Colonic mucosa (tissue), 4 donors: ENCODE measurements around the gene CYP26A1. TPM values are rescaled to one million over a fixed set of nuclear protein-coding genes. Genes with fewer than 3 reads are reported as not detected.
A peak's percentile ranks its signal among the peaks of the same experiment; 100 is the strongest.

Experiments used
- DNase-seq: peaks from one replicate; pipeline ENCODE4 v3.0.0-alpha.2; 2020
- H3K27ac ChIP-seq: fragments of 200-600 bp; one replicate; pipeline ENCODE4 v1.8.0; 2021
- H3K27me3 ChIP-seq: fragments of 200-600 bp; one replicate; pipeline ENCODE4 v1.8.0; 2021
- H3K36me3 ChIP-seq: fragments of 200-600 bp; one replicate; pipeline ENCODE4 v1.8.0; 2021
- H3K4me1 ChIP-seq: fragments of 200-600 bp; one replicate; pipeline ENCODE4 v1.8.0; 2021; ENCODE audit warnings: mild to moderate bottlenecking
- H3K4me3 ChIP-seq: fragments of 200-600 bp; one replicate; pipeline ENCODE4 v1.8.0; 2021
- H3K9ac ChIP-seq, 2 donors: one replicate each; pipeline ENCODE4 v1.7.0; 2013; ENCODE audit warnings: control low read depth in 2 of 2, low read depth in 2 of 2, low read length in 2 of 2
- H3K9me3 ChIP-seq: fragments of 200-600 bp; one replicate; pipeline ENCODE4 v1.8.0; 2021
- intact Hi-C: fragments of 100-400 bp; cut with DNase I; formaldehyde crosslinking; loops from one replicate; pipeline ENCODE4 v1.14.1; 2022
- total RNA-seq, 2 donors: library from RNA; stranded (reverse); fragmentation: NEBNext Ultra II Directional in 1 of 2; extraction: Animal tissue kit (Norgen Biotek cat#: 25700) in 1 of 2; gene quantifications; one replicate each; pipeline ENCODE4 v1.2.1, GENCODE V29; 2021
- TF ChIP-seq, protein P1 (sequence below): fragments of 200-600 bp; IDR thresholded peaks from one replicate; pipeline ENCODE4 v1.8.0; 2022; ENCODE audit warnings: antibody characterized with exemption, mild to moderate bottlenecking
- donor health status: healthy.
- donor health status: DM: no; HTN: no; CAD: no.
- donor health status: DM: no; HTN: no; CAD: no.

Gene CYP26A1
- total RNA-seq, 2 donors from 2014 or later: not detected

DNA sequence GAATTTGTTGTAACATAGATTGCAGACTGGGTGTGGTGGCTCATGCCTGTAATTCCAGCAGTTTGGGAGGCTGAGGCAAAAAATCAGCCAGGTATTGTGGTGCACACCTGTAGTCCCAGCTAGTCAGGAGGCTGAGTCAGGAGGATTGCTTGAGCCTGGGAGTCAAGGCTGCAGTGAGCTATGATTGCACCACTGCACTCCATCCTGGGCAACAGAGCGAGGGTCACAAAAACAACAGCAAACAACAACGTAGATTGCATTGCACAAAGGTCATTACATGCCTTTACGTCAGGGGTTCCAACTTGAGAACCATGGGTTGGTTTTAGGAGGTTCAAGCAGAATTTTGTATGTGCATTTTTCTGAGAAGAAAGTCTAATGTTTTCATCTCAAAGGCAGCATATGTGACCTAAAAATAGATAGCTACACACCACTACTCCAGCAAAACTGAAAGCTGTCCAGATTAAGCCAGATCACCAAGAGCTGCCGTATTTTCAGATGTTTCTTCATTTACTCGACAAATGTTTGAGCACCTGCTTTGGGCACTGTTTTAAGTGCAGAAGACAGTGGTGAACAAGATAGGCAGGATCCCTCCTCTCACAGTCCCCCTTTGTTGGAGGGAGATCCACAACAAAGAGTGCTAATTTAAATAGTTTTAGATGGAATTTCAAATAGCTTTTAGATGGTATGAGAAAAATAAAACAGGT lies 41.4 kb upstream of the CYP26A1 start:
- H3K4me3 ChIP-seq: no peak overlapping the region
- no peaks in the 10 kb centered on the region for H3K9me3 ChIP-seq
- no peak overlapping the region for H3K27ac ChIP-seq
- DNase-seq: no peak
- no peaks in the 10 kb centered on the region for H3K27me3 ChIP-seq
- intact Hi-C loops: no loop called here
- TF ChIP-seq, protein P1, sequence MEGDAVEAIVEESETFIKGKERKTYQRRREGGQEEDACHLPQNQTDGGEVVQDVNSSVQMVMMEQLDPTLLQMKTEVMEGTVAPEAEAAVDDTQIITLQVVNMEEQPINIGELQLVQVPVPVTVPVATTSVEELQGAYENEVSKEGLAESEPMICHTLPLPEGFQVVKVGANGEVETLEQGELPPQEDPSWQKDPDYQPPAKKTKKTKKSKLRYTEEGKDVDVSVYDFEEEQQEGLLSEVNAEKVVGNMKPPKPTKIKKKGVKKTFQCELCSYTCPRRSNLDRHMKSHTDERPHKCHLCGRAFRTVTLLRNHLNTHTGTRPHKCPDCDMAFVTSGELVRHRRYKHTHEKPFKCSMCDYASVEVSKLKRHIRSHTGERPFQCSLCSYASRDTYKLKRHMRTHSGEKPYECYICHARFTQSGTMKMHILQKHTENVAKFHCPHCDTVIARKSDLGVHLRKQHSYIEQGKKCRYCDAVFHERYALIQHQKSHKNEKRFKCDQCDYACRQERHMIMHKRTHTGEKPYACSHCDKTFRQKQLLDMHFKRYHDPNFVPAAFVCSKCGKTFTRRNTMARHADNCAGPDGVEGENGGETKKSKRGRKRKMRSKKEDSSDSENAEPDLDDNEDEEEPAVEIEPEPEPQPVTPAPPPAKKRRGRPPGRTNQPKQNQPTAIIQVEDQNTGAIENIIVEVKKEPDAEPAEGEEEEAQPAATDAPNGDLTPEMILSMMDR: no peak
- H3K9ac ChIP-seq: no peak overlapping the region
- H3K4me1 ChIP-seq: no peaks in the 10 kb centered on the region
- H3K36me3 ChIP-seq: no peaks in the 10 kb centered on the region

DNA sequence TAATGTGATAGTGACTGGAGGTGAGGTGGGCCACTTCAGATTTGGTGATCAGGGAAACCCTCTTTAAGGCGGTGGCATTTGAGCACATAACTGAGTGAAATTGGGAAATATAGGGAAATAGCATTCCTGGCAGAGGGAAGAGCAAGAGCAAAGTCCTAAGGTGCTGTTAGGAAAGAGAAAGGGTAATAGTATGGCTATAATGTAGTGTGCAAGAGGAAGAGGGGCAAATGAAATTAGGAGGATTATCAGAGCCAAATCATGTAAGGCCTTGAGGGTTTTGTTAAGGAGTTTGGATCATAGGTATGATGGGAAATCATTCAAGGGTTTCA lies 40.9 kb upstream of the CYP26A1 start:
- Histone ChIP-seq H3K27ac (no peak overlapping the region), H3K36me3 (no peaks in the 10 kb centered on the region), H3K4me1 (no peaks in the 10 kb centered on the region), H3K9me3 (no peaks in the 10 kb centered on the region), H3K27me3 (no peaks in the 10 kb centered on the region), H3K4me3 (no peak overlapping the region), H3K9ac (no peak overlapping the region)
- DNase-seq: no peak
- TF ChIP-seq, protein P1: no peak
- intact Hi-C loops: no loop called here

DNA sequence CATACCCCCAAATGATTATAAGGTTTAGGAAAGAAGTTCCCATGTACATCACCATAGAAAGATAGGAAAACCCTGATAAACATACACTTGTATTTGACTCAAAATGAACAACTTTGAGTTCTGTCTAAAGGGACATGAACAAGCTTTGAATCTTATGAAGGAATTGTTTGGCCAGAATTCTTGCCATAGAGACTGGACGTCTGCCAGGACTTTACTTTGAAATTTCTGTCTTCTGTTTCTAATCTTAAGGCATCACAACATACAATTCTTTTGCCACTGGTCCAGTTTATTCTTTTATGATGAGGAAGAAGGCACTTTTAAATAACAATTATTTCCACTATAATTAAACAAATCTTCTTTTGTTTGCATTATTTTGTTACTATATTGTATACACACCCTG lies 39.3 kb upstream of the CYP26A1 start:
- Histone ChIP-seq H3K27ac (peak overlapping the region; percentile 0), H3K27me3 (no peaks in the 10 kb centered on the region), H3K4me1 (no peaks in the 10 kb centered on the region), H3K36me3 (no peaks in the 10 kb centered on the region), H3K9me3 (no peaks in the 10 kb centered on the region), H3K9ac (no peak overlapping the region), H3K4me3 (no peak overlapping the region)
- intact Hi-C loops: no loop called here
- TF ChIP-seq, protein P1: no peak
- no peak for DNase-seq

DNA sequence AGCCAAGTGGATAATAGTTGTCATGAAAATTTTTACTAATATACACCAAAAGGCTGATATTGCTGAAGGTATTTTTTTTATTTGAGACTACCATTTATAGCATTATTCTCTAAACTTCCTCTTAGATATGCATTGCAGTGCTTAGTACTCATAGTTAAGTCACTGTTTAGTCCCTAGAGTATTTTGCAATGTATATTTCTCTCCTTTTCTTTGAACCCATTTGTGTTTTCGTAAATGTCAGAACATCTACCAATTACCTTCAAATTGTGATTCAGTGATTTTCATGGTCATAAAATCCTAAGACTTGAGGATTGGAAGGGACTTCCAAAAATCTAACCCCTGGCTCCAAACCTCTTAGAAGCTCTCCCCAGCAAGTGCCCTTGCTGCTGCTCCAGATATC lies 34.6 kb upstream of the CYP26A1 start:
- H3K9ac ChIP-seq: no peak overlapping the region
- H3K9me3 ChIP-seq: no peaks in the 10 kb centered on the region
- no peak overlapping the region for H3K4me3 ChIP-seq
- TF ChIP-seq, protein P1: no peak
- intact Hi-C loops: no loop called here
- H3K4me1 ChIP-seq: no peaks in the 10 kb centered on the region
- H3K27ac ChIP-seq: no peak overlapping the region
- DNase-seq: no peak
- H3K27me3 ChIP-seq: no peaks in the 10 kb centered on the region
- H3K36me3 ChIP-seq: no peaks in the 10 kb centered on the region

DNA sequence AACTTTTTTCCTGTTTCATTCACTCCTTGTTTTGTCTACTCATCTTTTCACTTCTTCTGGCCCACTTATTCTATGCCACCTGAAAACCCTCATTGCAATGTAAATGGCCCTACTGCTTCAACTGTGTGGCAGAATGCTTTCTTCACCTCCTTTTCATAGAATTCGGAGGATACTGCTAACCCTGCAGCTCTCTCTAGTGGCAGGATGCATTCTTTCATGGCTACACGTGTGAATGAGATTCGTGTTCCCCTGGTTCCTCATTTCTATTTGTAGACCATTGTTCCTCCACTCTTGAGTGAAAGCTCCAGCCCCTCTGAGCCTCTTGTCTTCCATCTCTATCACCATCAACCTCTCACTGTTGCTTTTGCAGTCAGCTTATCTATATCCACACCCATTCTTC lies 34.0 kb upstream of the CYP26A1 start:
- Histone ChIP-seq H3K9ac (no peak overlapping the region), H3K27ac (no peak overlapping the region), H3K4me3 (no peak overlapping the region), H3K4me1 (no peaks in the 10 kb centered on the region), H3K36me3 (no peaks in the 10 kb centered on the region), H3K9me3 (no peaks in the 10 kb centered on the region), H3K27me3 (no peaks in the 10 kb centered on the region)
- TF ChIP-seq, protein P1: peak; percentile 22
- DNase-seq: no peak
- intact Hi-C loops: loop anchor here (5.0 kb wide), 1 partner anchor 32 kb away; no protein-coding TSS in a partner anchor
